Measurements from ENCODE around the gene VSIG2.

GRCh38 chr11:124762105-124762623 is 10.1 kb upstream of the VSIG2 start, which contains the start of gene ESAM:
- TF ChIP-seq ZNF274 (IDR thresholded peaks at IDR 0.05; ENCODE audit: low read depth, low read length) = no peak
- TF ChIP-seq YY1 (IDR thresholded peaks at IDR 0.05; ENCODE audit: insufficient read depth, insufficient read length) = no peak
- no peak for TF ChIP-seq SUZ12 (IDR thresholded peaks at IDR 0.05; ENCODE audit: extremely low read depth, insufficient read depth, insufficient read length)

All from NT2/D1 (cell line).